ENCODE measurements around the gene HDAC7.

HDAC7 gene

GRCh38 chr12:47776471-47777143, 43.1 kb downstream of the HDAC7 start:
- no peak for DNase-seq

GRCh38 chr12:47775100-47775911, 44.4 kb downstream of the HDAC7 start:
- DNase-seq, result no peak

GRCh38 chr12:47774663-47775062, 45.0 kb downstream of the HDAC7 start:
- no peak for DNase-seq

- no peak for DNase-seq
These were observed 45.7 kb downstream of the HDAC7 start for GRCh38 chr12:47773858-47774580.

GRCh38 chr12:47773062-47773857, 46.4 kb downstream of the HDAC7 start, which contains the start of gene SLC48A1:
SLC48A1 (plus strand) TSS chr12:47773238; CDS start chr12:47773305, 67 bp downstream.
- DNase-seq, result peak; percentile 79

GRCh38 chr12:47772738-47773061, 47.0 kb downstream of the HDAC7 start:
- DNase-seq, result no peak

- DNase-seq, result no peak
These were observed 47.5 kb downstream of the HDAC7 start for GRCh38 chr12:47772094-47772660.

GRCh38 chr12:47771304-47771703, 48.4 kb downstream of the HDAC7 start:
- no peak for DNase-seq

- DNase-seq, result no peak
These were observed 49.5 kb downstream of the HDAC7 start for GRCh38 chr12:47770086-47770726.

GRCh38 chr12:47769234-47770085, 50.2 kb downstream of the HDAC7 start:
- DNase-seq, result no peak

- DNase-seq, result no peak
These were observed 51.3 kb downstream of the HDAC7 start for GRCh38 chr12:47768323-47768811.

GRCh38 chr12:47767216-47767724, 52.4 kb downstream of the HDAC7 start:
- DNase-seq, result peak; percentile 72

- DNase-seq, result no peak
These were observed 53.0 kb downstream of the HDAC7 start for GRCh38 chr12:47766502-47767215.

- no peak for DNase-seq
These were observed 56.0 kb downstream of the HDAC7 start for GRCh38 chr12:47763481-47764346.

GRCh38 chr12:47762850-47763465, 56.7 kb downstream of the HDAC7 start:
- no peak for DNase-seq

- peak; percentile 65 for DNase-seq
These were observed 60.6 kb downstream of the HDAC7 start, which contains the start of gene RAPGEF3 for GRCh38 chr12:47758834-47759690. RAPGEF3 (minus strand) TSS chr12:47758880; CDS start chr12:47758556, 324 bp downstream.

GRCh38 chr12:47758584-47758833, 61.2 kb downstream of the HDAC7 start:
- no peak for DNase-seq
